GM21526 (cell line): ENCODE measurements around the gene DLX4.

ENCODE experiments used
- ATAC-seq: cut with Tn5 transposase; IDR thresholded peaks from one replicate; pipeline ENCODE4 v1.9.1; 2021; ENCODE audit warnings: moderate library complexity; ENCODE audit not compliant: unreplicated experiment, low FRiP score

DLX4 gene, protein sequence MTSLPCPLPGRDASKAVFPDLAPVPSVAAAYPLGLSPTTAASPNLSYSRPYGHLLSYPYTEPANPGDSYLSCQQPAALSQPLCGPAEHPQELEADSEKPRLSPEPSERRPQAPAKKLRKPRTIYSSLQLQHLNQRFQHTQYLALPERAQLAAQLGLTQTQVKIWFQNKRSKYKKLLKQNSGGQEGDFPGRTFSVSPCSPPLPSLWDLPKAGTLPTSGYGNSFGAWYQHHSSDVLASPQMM

DNA sequence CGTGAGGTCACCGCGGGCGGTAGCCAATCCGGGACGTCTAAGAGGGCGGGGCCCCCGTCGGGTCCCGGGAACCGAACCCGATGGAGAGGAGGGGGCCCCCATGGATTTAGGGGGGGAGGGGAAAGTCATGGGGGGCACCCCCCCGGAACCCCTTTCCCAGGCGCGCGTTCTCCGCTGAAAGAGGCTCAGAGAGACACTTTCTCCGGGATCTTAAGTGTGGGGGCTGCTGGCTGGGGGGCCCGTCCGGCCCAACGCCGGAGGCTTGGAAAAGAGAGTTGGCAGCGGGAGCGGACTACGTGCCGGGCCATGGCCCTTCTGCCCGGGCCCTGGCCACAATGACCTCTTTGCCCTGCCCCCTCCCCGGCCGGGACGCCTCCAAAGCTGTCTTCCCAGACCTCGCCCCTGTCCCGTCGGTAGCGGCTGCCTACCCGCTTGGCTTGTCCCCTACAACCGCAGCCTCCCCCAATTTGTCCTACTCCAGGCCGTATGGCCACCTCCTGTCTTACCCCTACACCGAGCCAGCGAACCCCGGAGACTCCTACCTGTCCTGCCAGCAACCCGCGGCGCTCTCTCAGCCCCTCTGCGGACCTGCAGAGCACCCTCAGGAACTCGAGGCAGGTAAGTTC is at the start of gene DLX4:
Gene DLX4 (plus strand): TSS at position 57 of the 626 bp plus-strand sequence. CDS start 279 bp downstream, at position 336.
- ATAC-seq = no peak

DNA sequence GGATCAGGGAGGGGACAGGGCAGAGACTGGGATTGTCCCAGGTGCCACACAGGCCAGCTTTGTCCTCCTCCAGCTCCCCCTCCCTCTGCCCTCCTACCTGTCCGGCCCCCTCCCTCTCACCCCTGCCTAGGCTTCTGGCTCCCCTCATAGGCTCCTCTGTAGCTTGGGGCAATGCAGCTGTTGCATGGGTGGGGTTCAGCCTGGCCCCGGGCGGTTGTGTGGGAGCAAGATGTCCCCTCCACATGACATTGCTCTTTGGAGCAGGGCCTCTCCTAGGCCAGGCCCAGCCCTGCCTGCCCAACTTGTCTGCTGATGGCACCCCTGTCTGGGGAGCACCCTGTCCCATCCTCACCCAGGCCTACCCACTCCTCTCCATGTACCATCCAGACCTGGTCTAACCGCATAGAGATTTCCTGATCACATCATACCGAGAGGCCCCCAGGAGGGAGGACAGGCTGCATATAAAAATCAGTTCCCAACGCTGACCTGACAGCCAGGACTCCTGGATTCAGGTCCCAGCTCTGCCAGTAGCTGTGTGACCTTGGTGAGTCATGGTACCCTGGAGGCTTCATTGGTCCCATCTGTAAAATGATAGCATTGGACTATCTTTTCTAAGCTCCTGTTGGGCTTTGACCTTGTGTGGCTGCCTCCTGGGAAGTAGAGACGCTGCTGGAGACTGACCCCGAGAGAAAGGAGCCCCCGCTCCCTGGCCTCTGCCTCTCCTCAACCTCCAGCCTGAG is 48.8 kb upstream of the DLX4 start:
- ATAC-seq = no peak

DNA sequence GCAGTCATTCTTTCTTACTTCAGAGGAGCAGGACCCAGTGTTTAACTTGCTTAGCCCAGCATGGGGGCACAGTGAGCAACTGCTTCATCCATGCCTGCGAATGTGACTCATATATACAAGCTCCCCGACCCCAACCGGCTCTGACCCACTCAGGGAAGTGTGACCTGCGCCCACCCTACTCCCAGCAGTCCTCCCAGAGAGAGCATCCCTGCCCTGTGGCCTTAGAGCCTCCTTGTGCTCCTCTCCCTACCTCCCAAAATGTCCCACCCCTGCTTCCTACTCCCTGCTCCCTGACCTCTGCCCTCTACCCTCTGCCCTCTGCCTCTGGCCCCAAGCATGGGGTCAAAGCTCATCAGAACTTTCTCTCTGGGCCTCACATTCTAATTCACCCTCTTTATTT is 46.9 kb upstream of the DLX4 start:
- no peak for ATAC-seq

DNA sequence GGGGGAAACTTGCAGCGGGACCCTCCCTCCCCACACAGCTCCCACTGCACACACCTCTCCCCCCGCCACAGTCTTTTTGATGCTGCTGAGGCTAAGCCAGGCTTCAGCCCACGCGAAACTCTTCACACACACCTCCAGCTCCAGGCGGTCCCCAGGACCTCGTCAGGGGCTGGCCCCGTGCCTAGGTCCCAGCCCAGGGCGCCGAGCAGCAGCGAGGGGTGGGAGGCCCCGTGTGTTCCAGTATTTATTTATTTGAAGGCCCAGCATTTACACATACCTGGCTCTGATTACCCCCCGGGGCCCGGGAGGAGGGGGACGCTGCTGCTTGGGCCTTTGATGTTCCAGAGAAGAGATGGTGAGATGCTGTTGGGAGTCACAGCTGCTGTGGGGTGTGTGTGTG is 44.9 kb upstream of the DLX4 start:
- ATAC-seq = no peak

DNA sequence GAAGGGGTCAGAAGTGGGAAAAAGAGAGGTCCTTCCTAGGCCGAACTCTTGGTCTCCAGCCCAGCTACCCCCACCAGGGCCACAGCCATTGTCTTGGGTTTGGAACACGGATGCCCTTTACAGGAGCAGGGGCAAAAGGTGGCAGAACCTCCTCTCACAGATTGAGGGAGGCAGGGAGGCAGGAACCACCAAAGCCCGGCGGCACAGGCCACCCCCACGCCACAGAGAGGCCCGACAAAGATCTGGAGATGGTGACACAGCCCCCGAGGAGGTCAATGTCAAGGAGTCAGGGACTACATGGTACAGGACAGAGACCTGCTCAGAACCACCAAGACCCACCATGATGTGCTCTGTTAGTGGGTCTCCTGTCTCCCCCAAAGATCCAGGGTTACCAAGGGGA is 44.4 kb upstream of the DLX4 start:
- no peak for ATAC-seq

DNA sequence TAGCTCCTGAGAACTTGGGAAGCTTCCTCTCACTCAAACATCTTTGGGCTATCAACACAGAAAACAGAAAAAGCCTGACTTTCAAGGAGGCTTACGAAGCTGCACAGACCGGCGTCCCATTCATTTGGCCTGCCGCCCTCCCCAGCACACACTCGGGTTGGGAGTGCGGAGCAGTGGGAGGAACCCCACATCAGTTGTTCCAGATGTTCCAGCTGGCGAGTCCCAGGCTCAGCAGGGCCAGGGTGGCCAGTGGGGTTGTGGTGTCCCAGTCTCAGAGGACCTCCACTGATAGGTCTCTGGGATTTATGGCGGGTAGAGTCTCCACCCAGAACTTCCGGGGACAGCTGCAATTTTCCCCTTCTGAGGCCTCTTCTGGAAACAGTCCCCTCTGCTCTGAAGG is 43.1 kb upstream of the DLX4 start:
- ATAC-seq = no peak

DNA sequence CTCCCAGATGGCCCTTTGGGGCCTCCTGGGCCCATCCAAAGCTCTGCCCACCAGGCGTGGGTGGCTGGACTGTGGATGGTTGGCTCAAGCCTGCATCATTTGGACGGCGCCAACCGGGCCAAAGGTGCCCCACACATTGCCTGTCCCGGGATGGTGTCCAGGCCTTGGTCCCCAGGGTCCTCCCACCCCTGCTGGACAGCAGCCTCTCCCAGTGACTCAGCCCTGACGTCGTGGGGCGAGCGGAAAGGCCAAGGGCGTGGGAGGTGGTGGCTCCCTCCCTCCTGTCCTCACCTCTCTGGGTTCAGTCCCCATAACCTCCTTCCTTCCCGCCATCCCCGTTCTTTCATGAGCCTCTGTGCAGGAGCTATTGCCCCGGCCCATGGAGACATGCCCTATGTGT is 42.1 kb upstream of the DLX4 start:
- no peak for ATAC-seq

DNA sequence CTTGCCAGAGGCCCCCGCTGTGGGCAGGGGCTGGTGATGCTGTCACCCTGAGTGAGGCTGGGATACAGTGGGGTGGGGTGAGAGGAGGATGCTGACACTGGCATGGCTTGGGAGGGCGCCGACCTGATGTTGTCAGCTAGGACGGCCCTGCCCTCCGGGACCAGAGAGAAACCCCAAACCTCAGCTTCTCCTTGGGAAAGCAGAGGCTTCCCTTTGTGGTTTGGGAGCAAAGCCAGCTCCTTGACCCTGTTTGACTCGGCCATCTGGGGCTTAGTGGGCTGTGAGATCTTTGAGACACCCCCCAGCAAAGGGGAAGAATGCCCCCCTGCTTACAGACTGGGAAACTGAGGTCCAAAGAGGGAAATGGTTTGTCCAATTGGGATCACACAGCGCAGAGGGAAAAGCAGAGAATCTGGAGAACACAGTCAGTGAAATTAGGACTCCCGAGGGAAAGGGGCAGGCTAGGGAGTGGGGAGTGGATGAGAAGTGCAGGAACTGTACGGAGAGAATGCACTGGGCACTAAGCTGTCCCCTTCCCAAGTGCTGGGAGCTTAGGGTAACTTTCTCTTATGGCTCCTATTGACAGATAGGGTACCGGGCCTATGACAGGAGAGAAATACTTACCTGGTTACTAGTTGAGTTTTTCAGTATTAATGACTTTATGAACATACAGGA is 40.7 kb upstream of the DLX4 start:
- no peak for ATAC-seq

DNA sequence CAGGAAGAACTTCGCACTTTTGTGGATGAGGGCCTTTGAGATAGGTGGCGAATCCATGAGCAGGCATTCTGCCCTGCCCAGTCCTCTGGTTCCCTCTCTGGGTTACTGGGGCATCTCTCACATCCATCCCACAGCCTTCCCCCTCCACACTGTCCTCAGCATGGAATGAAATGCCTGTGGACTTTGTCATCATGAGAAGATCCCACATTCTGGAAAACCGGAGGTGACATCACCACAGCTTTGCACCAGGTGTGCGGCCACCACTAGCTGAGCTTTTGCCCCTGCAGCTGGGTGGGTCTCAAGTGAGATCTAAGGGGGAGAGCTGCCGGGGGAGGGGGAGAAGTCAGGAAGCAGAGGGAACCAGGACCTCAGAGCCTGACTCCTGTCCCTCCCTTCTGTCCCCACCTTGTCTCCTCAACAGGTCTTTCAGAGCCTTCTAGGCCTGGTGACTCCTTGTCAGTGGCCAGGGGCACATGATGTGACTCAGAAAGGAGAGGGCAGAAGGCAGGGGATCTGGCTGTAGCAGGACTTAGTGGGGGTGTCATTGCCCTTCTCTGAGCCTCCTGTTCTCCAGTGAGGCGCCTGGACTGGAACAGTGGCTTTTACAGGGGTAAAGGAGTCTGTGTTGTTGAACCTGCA is 40.0 kb upstream of the DLX4 start:
- no peak for ATAC-seq

DNA sequence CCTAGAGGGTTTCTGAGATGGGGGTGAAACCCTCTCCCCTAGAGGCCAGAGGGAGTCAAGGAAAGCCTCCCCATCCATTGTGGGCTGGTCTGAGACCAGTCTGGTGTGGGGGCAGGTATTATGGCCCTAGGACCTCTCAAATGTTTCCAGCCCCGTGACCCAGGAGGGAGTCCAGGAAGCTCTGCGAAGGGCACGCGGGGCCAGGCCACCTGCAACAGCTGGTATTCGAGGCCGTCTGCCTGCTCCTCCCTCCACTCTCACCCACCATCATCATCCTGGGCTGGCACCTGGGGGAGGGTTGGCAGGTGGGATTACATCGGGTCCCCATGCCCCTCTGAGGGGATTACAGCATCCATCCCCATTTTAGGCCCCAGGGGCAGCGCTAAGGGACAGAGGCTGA is 38.1 kb upstream of the DLX4 start:
- ATAC-seq = no peak

DNA sequence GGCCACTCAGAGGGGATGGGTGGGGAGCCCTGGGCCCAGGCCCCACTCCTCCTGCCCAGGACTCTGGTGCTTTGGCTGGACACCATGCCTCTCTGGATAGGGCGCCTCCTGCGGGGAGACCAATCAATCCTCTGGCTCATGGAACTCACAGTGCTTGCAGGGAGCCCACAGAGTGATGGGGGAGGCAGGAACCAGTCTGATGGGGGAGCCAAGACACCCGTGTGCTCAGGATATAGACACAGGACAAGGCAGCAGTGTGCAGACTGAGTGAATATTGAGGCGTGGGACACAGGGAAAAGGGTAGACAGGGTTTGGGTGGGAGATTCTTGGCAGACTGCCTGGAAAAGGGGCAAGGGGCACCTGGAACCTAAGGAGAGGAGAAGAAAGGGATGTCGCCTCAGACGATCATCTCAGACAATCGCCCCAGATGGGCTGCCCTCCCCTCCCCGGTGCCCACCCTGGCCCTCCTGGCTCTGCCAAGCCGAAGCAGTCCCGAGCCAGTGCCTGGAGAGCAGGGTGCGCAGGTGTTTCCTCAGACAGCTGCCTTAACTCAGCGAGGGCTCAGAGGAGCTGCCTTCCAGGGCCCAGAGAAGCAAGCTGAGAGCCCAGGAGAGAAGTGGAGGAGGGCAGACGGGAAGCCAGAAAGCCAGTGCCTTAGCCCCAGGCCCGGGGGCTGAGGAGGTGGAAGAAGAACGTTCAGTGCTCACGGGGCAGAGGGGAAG is 37.4 kb upstream of the DLX4 start:
- no peak for ATAC-seq

DNA sequence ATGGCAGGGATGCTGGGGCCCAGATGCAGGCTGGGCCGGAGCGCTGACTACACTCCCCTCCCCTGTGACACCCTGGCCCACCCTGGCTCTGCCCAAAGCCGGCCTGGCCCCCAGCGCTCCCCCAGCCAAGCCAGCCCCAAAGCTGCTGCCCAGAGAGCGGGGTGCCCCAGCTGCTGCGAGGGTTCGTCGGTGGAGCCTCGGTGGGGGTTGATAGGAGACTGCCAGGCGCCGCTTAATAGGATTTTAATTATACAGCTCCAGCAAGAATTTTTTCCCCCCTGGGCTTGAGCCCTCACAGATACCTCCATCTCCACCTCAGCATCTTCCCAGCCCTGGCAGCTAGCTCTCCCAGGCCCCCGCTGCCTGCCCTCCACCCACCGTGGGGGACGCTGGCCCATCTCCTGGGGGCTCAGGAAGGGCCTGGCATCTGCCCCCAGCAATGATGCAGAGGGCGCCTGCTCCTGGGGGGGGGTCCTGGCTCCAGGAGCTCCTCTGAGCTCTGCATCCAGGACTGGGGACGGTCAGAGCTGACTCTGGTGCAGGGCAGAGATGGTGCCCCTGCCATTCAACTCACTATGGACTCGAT is 36.8 kb upstream of the DLX4 start:
- no peak for ATAC-seq

DNA sequence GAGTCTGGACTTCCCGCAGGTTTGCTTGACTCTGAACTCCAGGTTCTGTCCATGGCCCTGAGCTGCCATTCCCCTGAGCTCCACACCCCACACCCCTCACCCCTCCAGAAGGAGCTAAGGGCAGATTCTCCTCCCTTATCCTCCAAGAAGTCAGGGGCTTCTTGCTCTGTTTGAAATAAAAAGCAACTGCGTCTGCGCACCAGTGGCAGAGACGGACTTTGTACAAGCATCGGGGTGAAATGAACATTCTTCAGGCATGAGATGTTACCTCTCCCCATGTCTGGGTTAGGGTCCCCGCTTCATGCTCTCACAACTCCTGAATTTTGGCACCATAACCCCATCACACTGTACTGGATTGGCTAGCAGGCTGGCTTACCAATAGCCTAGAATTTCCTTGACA is 36.1 kb upstream of the DLX4 start:
- ATAC-seq = no peak

DNA sequence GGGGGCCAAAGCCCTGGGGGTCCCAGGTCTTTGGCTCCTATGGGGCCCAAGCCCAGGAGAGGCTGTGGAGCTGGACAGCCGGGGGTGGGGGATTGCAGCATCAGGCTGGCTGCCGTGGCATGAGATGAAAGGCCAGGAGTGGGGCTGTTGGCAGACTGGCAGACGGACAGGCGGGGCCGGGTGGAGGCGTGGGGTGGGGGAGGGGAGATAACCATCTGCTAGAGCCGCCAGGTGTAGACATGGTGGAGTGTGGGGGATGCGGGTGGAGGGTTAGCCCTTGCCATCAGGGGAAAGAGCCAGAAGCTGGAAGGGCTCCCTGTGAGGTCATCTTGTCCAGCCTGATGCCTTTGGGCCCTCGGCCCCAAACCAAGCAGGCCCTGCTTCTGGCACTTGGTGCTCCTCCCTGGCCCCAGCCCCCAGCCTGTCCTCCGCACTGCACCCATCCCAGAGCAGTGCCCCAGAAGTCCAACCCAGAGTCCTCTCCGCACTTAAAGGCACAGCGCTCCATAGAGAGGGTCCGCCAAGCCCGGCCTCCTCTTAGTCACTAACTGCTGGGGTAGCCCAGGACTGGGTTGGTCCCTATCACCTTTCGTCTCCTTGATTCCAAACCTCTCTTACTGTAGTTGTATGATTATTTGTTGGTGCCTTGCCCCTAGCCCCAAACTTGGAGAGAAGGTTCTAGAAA is 33.3 kb upstream of the DLX4 start:
- no peak for ATAC-seq

DNA sequence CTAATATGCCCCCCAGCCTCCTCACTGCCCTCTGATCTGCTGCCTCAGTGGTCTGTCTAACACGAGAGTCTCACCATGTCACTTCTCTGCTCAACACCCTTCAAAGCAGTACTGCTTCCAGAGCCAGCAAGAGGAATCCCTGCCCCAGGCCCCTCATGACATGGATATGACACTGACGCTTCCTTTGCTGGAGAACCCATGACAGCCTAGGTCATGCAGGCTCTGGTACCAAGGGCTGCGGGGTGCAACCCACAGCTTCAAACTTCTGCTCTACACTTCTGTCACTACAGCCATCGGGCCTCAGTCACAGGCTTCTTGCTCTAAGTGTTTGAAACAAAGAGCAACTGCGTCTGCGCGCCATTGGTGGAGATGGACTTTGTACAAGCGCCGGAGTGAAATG is 32.6 kb upstream of the DLX4 start:
- ATAC-seq = no peak

DNA sequence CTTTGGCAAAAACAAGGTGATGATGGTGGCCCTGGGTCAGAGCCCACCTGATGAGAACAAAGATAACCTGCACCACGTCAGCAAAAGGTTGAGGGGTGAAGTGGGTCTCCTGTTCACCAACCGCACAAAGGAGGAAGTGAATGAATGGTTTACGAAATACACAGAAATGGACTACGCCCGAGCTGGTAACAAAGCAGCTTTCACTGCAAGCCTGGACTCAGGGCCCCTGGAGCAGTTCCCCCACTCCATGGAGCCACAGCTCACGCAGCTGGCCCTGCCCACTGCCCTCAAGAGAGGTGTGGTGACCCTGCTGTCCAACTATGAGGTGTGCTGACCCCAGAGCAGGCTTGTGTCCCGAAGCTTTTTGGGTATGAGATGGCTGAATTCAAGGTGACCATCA is 29.7 kb upstream of the DLX4 start:
- no peak for ATAC-seq

DNA sequence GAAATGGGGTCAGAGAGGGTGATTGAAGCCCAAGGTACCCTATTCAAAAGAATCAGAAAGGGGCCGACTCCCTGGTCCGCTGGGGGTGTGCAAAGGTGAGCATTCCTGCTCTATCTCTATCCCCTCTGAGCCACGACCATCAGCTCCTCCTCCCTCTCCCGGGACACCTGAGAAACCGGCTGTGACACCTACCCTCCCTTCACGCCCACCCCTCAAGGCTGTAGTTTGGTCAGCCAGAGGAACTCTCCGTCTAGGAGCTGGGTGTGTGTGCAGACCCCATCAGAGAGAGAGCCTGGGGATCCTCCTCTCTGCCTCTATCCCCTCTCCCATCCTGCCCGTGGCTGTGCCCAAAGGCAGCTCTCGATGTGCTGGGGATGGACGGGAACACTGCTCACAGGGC is 27.6 kb upstream of the DLX4 start:
- ATAC-seq = no peak

DNA sequence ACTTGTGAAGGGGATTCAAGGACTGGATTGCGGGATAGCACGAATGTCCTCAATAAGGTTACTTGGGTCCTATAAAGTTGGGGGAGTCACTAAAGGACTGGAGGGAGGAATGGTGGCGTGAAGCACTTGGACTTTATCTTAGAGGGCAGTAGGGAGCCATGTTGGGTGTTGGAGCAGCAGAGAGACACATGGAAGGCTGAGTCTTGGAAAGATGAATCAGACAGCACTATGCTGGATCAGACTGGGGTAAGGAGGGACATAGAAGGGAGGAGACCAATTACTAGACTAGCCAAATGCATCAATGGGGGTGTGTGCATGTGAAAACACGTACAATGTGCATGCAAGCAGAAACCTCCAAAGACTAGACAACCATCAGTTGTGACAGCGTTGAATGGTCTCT is 26.0 kb upstream of the DLX4 start:
- ATAC-seq = no peak

DNA sequence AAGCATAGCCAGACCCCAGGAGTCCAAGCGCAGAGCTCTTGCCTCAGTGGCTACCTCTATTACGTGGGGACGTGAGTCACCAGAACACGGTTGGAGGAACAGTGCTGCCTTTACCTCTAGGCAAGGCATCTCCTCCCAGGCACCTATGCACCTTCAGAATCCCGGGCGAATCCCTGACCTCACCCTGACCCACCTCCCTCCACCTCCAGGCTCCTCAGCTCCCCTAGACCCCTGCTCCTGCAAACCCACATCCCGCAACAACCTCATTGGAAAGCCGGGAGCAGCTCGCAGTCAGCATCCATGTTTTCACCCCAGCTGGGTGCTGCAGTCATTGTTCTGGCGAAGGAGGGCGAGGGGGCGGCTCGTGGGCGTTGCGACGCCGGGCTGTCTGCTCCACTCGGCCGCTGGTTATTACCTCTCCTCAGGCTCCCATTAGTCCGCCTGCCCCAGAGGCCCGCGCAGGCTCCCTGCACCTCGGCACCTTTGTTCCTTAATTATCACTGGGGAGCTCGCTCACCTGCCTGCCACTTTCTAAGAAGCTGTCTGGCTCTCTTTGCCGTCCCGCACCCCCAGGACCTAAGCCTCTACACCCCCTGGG is 24.6 kb upstream of the DLX4 start:
- no peak for ATAC-seq
